ENCODE data around the gene RFPL3. TPM values are rescaled to one million over a fixed set of nuclear protein-coding genes. Genes with fewer than 3 reads are reported as not detected.

Gene RFPL3
- polyA plus RNA-seq, 2 of the 4 experiments (the other 2 are of a cell fraction): not detected

- no peak for ATAC-seq
- CTCF ChIA-PET: interaction anchor here (0.6 kb wide), 1 partner anchor 13 kb away, joined by 3 read pairs; no protein-coding TSS in a partner anchor
- no peak overlapping the region for H3K27ac ChIP-seq
These were observed 4.4 kb upstream of the RFPL3 start for GRCh38 chr22:32353292-32353691.

GRCh38 chr22:32353840-32354239, 3.8 kb upstream of the RFPL3 start:
- Histone ChIP-seq H3K4me2 (no peak overlapping the region), H3K4me1 (no peaks in the 10 kb centered on the region), H3K4me3 (no peak overlapping the region), H3K27ac (no peak overlapping the region), H3K9me3 (no peaks in the 10 kb centered on the region)
- ChIA-PET CTCF (no interaction called here), POLR2A (no interaction called here)
- no peak for FAIRE-seq
- WGBS (ENCODE audit: missing lambda C conversion rate): 100% methylated on average over 3 of the region's 19 CpGs
- TF ChIP-seq KDM5A (IDR thresholded peaks at IDR 0.05) (no peak), CHD2 (IDR thresholded peaks at IDR 0.05; ENCODE audit: low read length, partially characterized antibody) (no peak), RARB (CRISPR knock-in tag; IDR thresholded peaks at IDR 0.05) (no peak), FOSL2 (IDR thresholded peaks at IDR 0.05) (no peak), FOSL2 (CRISPR knock-in tag; IDR thresholded peaks at IDR 0.05) (no peak), NPAS2 (CRISPR knock-in tag; IDR thresholded peaks at IDR 0.05; ENCODE audit: borderline replicate concordance) (no peak), ZNF302 (CRISPR knock-in tag; IDR thresholded peaks at IDR 0.05) (no peak), HOXB5 (CRISPR knock-in tag; IDR thresholded peaks at IDR 0.05) (no peak), SMC3 (IDR thresholded peaks at IDR 0.05) (no peak), ZSCAN20 (CRISPR knock-in tag; IDR thresholded peaks at IDR 0.05) (no peak), REST (IDR thresholded peaks at IDR 0.05) (no peak), EP300 (IDR thresholded peaks at IDR 0.05) (no peak), ZFP36 (IDR thresholded peaks at IDR 0.05; ENCODE audit: borderline replicate concordance, partially characterized antibody) (no peak), FOSB (CRISPR knock-in tag; IDR thresholded peaks at IDR 0.05) (no peak), RNF2 (IDR thresholded peaks at IDR 0.05; ENCODE audit: borderline replicate concordance, low read depth) (no peak)
- no peak for DNase-seq (ENCODE audit: low read depth in 1 of 2, low spot score in 1 of 2)
- no peak for ATAC-seq

More at GRCh38 chr22:32353292-32353691, 4.4 kb upstream of the RFPL3 start:
- no peaks in the 10 kb centered on the region for H3K9me3 ChIP-seq
- FAIRE-seq: no peak
- POLR2A ChIA-PET: no interaction called here
- no peak overlapping the region for H3K4me2 ChIP-seq
- H3K4me1 ChIP-seq: no peaks in the 10 kb centered on the region
- TF ChIP-seq FOSL2 (IDR thresholded peaks at IDR 0.05) (no peak), FOSL2 (CRISPR knock-in tag; IDR thresholded peaks at IDR 0.05) (no peak), CHD2 (IDR thresholded peaks at IDR 0.05; ENCODE audit: low read length, partially characterized antibody) (no peak)
- H3K4me3 ChIP-seq: no peak overlapping the region
- DNase-seq (ENCODE audit: low read depth in 1 of 2, low spot score in 1 of 2): no peak
- WGBS (ENCODE audit: missing lambda C conversion rate): 98% methylated on average over 10 of the region's 28 CpGs

GRCh38 chr22:32354360-32355351, 3.0 kb upstream of the RFPL3 start:
- FAIRE-seq: no peak
- Histone ChIP-seq H3K9me3 (no peaks in the 10 kb centered on the region), H3K4me1 (no peaks in the 10 kb centered on the region), H3K4me2 (no peak overlapping the region), H3K27ac (no peak overlapping the region), H3K4me3 (no peak overlapping the region)
- TF ChIP-seq HEYL (CRISPR knock-in tag; IDR thresholded peaks at IDR 0.05) (no peak), POLR2A (IDR thresholded peaks at IDR 0.05; ENCODE audit: low read length) (no peak), EHF (CRISPR knock-in tag; IDR thresholded peaks at IDR 0.05) (no peak), CEBPB (IDR thresholded peaks at IDR 0.05) (no peak), HOXB13 (CRISPR knock-in tag; IDR thresholded peaks at IDR 0.05; ENCODE audit: low read depth) (no peak), FOXS1 (CRISPR knock-in tag; IDR thresholded peaks at IDR 0.05) (no peak), GATA3 (IDR thresholded peaks at IDR 0.05; ENCODE audit: borderline replicate concordance) (no peak), HOXB5 (CRISPR knock-in tag; IDR thresholded peaks at IDR 0.05) (no peak), PBX3 (IDR thresholded peaks at IDR 0.05) (no peak), TP53 (CRISPR knock-in tag; IDR thresholded peaks at IDR 0.05) (no peak), CHD4 (IDR thresholded peaks at IDR 0.05; ENCODE audit: borderline replicate concordance) (no peak)
- TF ChIP-seq, protein P1, sequence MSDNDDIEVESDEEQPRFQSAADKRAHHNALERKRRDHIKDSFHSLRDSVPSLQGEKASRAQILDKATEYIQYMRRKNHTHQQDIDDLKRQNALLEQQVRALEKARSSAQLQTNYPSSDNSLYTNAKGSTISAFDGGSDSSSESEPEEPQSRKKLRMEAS (IDR thresholded peaks at IDR 0.05): no peak
- POLR2A ChIA-PET: no interaction called here
- no peak; a peak in 1 of 6 replicates for ATAC-seq
- CTCF ChIA-PET: interaction anchor here (1.0 kb wide), 1 partner anchor 749 kb away, joined by 3 read pairs; no protein-coding TSS in a partner anchor
- 80% methylated on average over 19 of the region's 30 CpGs for WGBS (ENCODE audit: missing lambda C conversion rate)
- DNase-seq (ENCODE audit: low read depth in 1 of 2, low spot score in 1 of 2): peak in 1 of 2 experiments; percentile 21
